Loucy (cell line): ENCODE data around the gene CASP10.

Experiments
- H2AFZ ChIP-seq: fragments of 200-600 bp; sonication (generic); 2 replicates; pipeline ENCODE4 v1.6.0; 2016; ENCODE audit warnings: antibody characterized with exemption, mild to moderate bottlenecking, low read length, moderate library complexity
- H3F3A ChIP-seq: fragments of 200-600 bp; 2 replicates; pipeline ENCODE4 v1.6.0; 2016; ENCODE audit warnings: antibody characterized with exemption, low read depth, mild to moderate bottlenecking
- H3K27me3 ChIP-seq: fragments of 200-600 bp; sonication (generic); 2 replicates; pipeline ENCODE4 v1.6.1; 2014; ENCODE audit warnings: low read length, mild to moderate bottlenecking; ENCODE audit not compliant: insufficient read depth, poor library complexity, severe bottlenecking
- H3K36me3 ChIP-seq: fragments of 200-600 bp; sonication (generic); 2 replicates; pipeline ENCODE4 v1.6.1; 2016; ENCODE audit warnings: low read length; ENCODE audit not compliant: insufficient read depth
- H3K4me1 ChIP-seq: fragments of 200-600 bp; sonication (generic); 2 replicates; pipeline ENCODE4 v1.5.1; 2014; ENCODE audit warnings: low read length, mild to moderate bottlenecking; ENCODE audit not compliant: insufficient read depth, poor library complexity, severe bottlenecking
- H3K4me2 ChIP-seq: fragments of 200-600 bp; sonication (generic); 2 replicates; pipeline ENCODE4 v1.6.0; 2014; ENCODE audit warnings: antibody characterized with exemption, low read length, low read depth, mild to moderate bottlenecking; ENCODE audit not compliant: poor library complexity, severe bottlenecking
- H3K4me3 ChIP-seq: fragments of 200-600 bp; sonication (generic); 2 replicates; pipeline ENCODE4 v1.5.1; 2014; ENCODE audit warnings: low read length, mild to moderate bottlenecking, mixed read lengths; ENCODE audit not compliant: poor library complexity, severe bottlenecking
- H3K79me2 ChIP-seq: fragments of 200-600 bp; sonication (generic); 2 replicates; pipeline ENCODE4 v1.6.1; 2014; ENCODE audit warnings: low read length; ENCODE audit not compliant: insufficient read depth
- H3K9ac ChIP-seq: fragments of 200-600 bp; sonication (generic); 2 replicates; pipeline ENCODE4 v1.6.0; 2014; ENCODE audit warnings: mild to moderate bottlenecking, low read depth, low read length, moderate library complexity; ENCODE audit not compliant: poor library complexity, severe bottlenecking
- H3K9me2 ChIP-seq: fragments of 200-600 bp; sonication (generic); replicated peaks from 2 replicates; pipeline ENCODE4 v1.6.1; 2016; ENCODE audit warnings: low read depth, low read length, mixed read lengths
- H3K9me3 ChIP-seq: fragments of 200-600 bp; sonication (generic); 2 replicates; pipeline ENCODE4 v1.6.1; 2014; ENCODE audit warnings: mild to moderate bottlenecking, antibody characterized with exemption, low read length, low read depth; ENCODE audit not compliant: insufficient read depth
- H4K20me1 ChIP-seq: fragments of 200-600 bp; sonication (generic); 2 replicates; pipeline ENCODE4 v1.6.0; 2014; ENCODE audit warnings: antibody characterized with exemption, low read length, mild to moderate bottlenecking; ENCODE audit not compliant: insufficient read depth, poor library complexity, severe bottlenecking
- CTCF ChIP-seq: fragments of 200-600 bp; sonication (generic); conservative IDR thresholded peaks from 2 replicates; pipeline ENCODE4 v1.5.1; 2014; ENCODE audit warnings: mild to moderate bottlenecking, antibody characterized with exemption, low read length
- EZH2phosphoT487 ChIP-seq: fragments of 200-600 bp; IDR thresholded peaks from 2 replicates; pipeline ENCODE4 v1.6.1; 2018; ENCODE audit warnings: antibody characterized with exemption, mild to moderate bottlenecking, moderate library complexity, borderline replicate concordance

The CASP10 gene

GRCh38 chr2:201275069-201275468, 92.1 kb downstream of the CASP10 start:
- no peaks in the 10 kb centered on the region for H3K9me2 ChIP-seq
- H3K36me3 ChIP-seq = peaks cover 92% of the 10 kb centered on the region
- no peaks in the 10 kb centered on the region for H3K9me3 ChIP-seq
- H3K9ac ChIP-seq = no peak overlapping the region
- H3K4me1 ChIP-seq = peaks cover 12% of the 10 kb centered on the region
- H3F3A ChIP-seq = no peaks in the 10 kb centered on the region
- H3K4me2 ChIP-seq = no peak overlapping the region
- H3K27me3 ChIP-seq = no peaks in the 10 kb centered on the region
- peaks cover 18% of the 10 kb centered on the region for H4K20me1 ChIP-seq
- H3K4me3 ChIP-seq = no peak overlapping the region
- TF ChIP-seq CTCF (no peak), EZH2phosphoT487 (no peak)
- no peak overlapping the region for H2AFZ ChIP-seq
- peaks cover 31% of the 10 kb centered on the region for H3K79me2 ChIP-seq

- Histone ChIP-seq H3K9me3 (no peaks in the 10 kb centered on the region), H3K9ac (no peak overlapping the region), H3K79me2 (peaks cover 22% of the 10 kb centered on the region; the same call in 1 of the 2 replicates), H3F3A (no peaks in the 10 kb centered on the region), H3K27me3 (no peaks in the 10 kb centered on the region), H3K36me3 (peaks cover 88% of the 10 kb centered on the region), H2AFZ (no peak overlapping the region), H3K9me2 (no peaks in the 10 kb centered on the region), H3K4me2 (no peak overlapping the region), H3K4me1 (peaks cover 6% of the 10 kb centered on the region), H3K4me3 (no peak overlapping the region), H4K20me1 (peaks cover 9% of the 10 kb centered on the region)
- TF ChIP-seq CTCF (peak; percentile 53), EZH2phosphoT487 (no peak)
Observed at GRCh38 chr2:201275990-201276389, 93.0 kb downstream of the CASP10 start.

GRCh38 chr2:201276511-201276910, 93.6 kb downstream of the CASP10 start:
- Histone ChIP-seq H3K36me3 (peaks cover 83% of the 10 kb centered on the region), H3K4me3 (no peak overlapping the region), H3K79me2 (peaks cover 17% of the 10 kb centered on the region; the same call in 1 of the 2 replicates), H3K4me2 (no peak overlapping the region), H3F3A (no peaks in the 10 kb centered on the region), H4K20me1 (peaks cover 4% of the 10 kb centered on the region), H2AFZ (no peak overlapping the region), H3K4me1 (peaks cover under 1% of the 10 kb centered on the region), H3K9me2 (no peaks in the 10 kb centered on the region), H3K27me3 (no peaks in the 10 kb centered on the region), H3K9ac (no peak overlapping the region), H3K9me3 (no peaks in the 10 kb centered on the region)
- TF ChIP-seq EZH2phosphoT487 = no peak
- TF ChIP-seq CTCF = no peak
